MG63 (cell line): Measurements from ENCODE around the gene MUC4. TPM values are rescaled to one million over a fixed set of nuclear protein-coding genes. Genes with fewer than 3 reads are reported as not detected.
"Not testable (repeated sequence)": the region's sequence is repeated elsewhere in the genome, so short reads cannot be mapped to it uniquely, and the experiment has no call there.

Experiments
- DNase-seq: peaks from one replicate; pipeline ENCODE4 v3.0.0-alpha.2; 2020
- H3K27me3 ChIP-seq: fragments of 250-450 bp; sonication (Bioruptor Pico); 2 replicates; pipeline ENCODE4 v1.5.1; 2020; ENCODE audit warnings: mild to moderate bottlenecking, moderate library complexity
- H3K36me3 ChIP-seq: fragments of 250-450 bp; sonication (Bioruptor Pico); 2 replicates; pipeline ENCODE4 v1.5.1; 2020; ENCODE audit warnings: mild to moderate bottlenecking, moderate library complexity
- H3K4me3 ChIP-seq: fragments of 250-450 bp; sonication (Bioruptor Pico); 2 replicates; pipeline ENCODE4 v1.5.1; 2020; ENCODE audit warnings: mild to moderate bottlenecking, moderate library complexity
- H3K9me3 ChIP-seq: fragments of 250-450 bp; sonication (Bioruptor Pico); 2 replicates; pipeline ENCODE4 v1.5.1; 2020; ENCODE audit warnings: mild to moderate bottlenecking, moderate library complexity
- total RNA-seq: library from RNA; depleted of rRNA; stranded (reverse); fragments of >200 nt; shearing (Covaris generic); gene quantifications from 2 replicates; pipeline ENCODE4 v1.2.3, GENCODE V29; 2014; ENCODE audit warnings: low replicate concordance

The MUC4 gene
- total RNA-seq, 1 experiment from 2014 or later: not detected

DNA sequence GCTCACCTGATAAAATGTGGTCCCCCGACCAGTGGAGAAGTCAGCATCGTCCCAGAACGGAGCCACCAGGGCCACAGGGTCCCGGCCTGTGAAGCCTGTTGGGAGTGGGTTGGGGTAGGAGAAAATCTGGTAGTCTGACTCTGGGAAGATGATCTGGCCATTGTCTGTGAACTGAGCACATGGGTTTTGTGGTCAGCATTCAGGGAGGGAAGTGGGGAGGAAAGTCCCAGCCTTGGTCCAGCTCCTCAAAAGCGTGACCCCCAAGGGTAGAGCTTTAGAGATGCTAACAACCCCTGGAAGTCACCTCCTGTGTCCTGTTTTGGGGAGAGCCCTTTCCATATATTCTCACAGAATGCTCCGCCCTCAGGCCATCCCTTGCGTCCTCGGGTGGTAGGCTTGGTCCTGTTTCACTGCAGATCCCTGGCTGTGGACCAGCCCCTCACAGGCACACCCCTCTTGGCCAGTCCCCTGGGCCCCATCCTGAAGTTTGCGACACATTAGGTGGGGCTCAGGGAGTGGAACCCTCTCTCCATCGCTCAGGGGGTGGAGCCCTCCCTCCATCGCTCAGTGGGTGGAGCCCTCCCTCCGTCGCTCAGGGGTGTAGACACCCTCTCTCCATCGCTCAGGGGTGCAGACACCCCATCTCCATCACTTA, 40.0 kb downstream of the MUC4 start:
- Histone ChIP-seq H3K9me3 (no peaks in the 10 kb centered on the region), H3K36me3 (no peaks in the 10 kb centered on the region), H3K27me3 (no peaks in the 10 kb centered on the region), H3K4me3 (no peak overlapping the region)
- DNase-seq: no peak

- not testable (repeated sequence) for DNase-seq, H3K4me3 ChIP-seq, H3K36me3 ChIP-seq, H3K9me3 ChIP-seq, H3K27me3 ChIP-seq
Measured at GRCh38 chr3:195770841-195771645, 40.7 kb downstream of the MUC4 start.

DNA sequence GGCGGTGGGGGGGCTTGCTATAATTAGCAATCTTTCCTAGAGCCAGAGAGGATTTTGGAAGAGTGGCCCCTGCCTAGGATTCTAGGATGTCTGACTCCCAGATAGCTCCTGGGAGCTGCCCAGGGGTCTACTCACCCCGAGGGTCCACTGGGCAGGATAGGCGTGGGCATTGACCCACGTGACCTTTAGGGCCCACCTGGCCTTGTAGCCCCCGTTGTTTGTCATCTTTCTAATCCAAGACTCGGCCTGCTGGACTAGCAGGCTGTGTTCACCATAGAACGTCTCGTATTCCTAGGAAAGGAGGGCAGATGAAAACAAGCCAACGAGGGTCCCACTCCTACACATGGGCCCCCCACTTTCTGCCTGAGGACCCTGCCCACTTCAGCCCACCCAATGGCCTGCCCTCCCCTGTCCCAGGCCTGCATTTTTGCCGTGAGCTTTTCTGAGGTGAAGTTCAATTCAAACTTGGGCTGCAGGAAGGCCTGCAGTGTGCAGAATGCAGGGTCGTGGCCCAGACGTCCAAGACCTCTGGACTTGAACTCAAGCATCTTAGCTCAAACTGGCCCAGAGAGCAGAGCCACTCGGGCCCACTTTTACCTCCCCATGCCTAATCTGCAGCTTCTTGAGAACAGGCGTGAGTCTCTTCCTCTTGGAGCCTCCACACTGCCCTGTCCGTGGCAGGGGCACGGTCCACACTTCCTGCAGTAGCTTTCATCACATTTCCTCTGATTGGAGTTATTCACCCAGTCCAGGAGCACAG, 41.5 kb downstream of the MUC4 start:
- Histone ChIP-seq H3K9me3 (no peaks in the 10 kb centered on the region), H3K4me3 (no peak overlapping the region), H3K36me3 (no peaks in the 10 kb centered on the region), H3K27me3 (no peaks in the 10 kb centered on the region)
- no peak for DNase-seq

DNA sequence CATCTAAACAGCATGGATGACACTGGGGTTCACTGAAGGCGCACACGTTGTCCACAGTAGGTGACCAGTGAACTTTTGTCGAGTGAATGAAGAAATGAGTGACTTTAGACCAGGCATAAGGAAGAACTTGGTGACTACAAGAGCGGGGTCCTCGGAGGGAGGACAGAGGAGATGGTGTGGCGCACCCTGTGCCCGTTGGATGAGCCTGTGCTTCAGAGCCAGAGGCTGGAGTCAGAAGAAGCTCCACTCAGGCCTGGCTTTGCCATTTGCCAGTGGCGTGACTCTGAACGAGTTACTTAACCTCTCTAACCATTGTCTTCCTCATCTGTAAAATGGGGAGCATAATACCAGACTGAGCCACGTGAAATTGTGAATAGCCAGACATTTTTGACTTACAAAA, 42.2 kb downstream of the MUC4 start:
- Histone ChIP-seq H3K4me3 (no peak overlapping the region), H3K36me3 (no peaks in the 10 kb centered on the region), H3K27me3 (no peaks in the 10 kb centered on the region), H3K9me3 (no peaks in the 10 kb centered on the region)
- DNase-seq: no peak

GRCh38 chr3:195768831-195769303, 42.9 kb downstream of the MUC4 start:
- H3K9me3 ChIP-seq: no peaks in the 10 kb centered on the region
- no peak overlapping the region for H3K4me3 ChIP-seq
- H3K27me3 ChIP-seq: no peaks in the 10 kb centered on the region
- no peaks in the 10 kb centered on the region for H3K36me3 ChIP-seq
- DNase-seq: peak; percentile 69

- H3K36me3 ChIP-seq: no peaks in the 10 kb centered on the region
- H3K27me3 ChIP-seq: no peaks in the 10 kb centered on the region
- H3K9me3 ChIP-seq: no peaks in the 10 kb centered on the region
- no peak overlapping the region for H3K4me3 ChIP-seq
- DNase-seq: no peak
Measured at GRCh38 chr3:195768414-195768813, 43.3 kb downstream of the MUC4 start.

DNA sequence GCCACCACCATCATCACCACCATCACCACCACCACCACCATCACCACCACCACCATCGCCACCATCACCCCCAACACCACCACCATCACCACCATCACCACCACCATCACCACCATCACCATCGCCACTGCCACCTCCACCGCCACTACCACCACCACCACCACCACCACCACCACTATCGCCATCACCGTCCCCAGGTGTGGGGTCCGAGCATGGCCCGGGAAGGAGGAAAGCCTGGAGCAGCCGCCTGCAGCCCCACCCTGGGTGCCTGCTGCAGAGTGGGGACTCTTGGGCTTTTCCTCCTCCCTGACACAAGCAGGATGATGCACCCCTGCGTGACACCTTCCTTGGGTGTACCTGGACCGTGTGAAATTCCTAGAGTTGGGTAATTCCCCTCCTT, 43.9 kb downstream of the MUC4 start:
- Histone ChIP-seq H3K9me3 (no peaks in the 10 kb centered on the region), H3K27me3 (no peaks in the 10 kb centered on the region), H3K36me3 (no peaks in the 10 kb centered on the region), H3K4me3 (no peak overlapping the region)
- DNase-seq: no peak

DNA sequence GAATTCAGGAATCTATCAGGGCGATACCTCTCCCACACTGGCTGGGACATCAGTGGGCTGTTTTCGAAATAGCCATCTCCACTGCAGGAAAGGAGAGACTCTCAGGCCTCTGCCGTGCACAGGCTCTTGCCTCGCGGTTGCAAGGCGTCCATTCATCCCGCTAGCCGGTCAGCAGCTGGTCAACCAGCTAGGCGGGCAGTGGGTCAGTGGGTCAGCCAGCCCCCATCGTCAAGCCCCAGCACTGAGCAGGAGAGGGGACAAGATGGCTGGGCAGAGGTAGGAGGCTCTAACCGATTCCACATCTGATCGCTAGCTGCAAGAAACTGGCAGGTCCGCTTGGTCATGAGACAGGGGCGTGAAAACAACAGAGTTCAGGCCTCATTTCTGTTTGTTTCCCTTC, 45.1 kb downstream of the MUC4 start:
- no peak for DNase-seq
- Histone ChIP-seq H3K9me3 (no peaks in the 10 kb centered on the region), H3K4me3 (no peak overlapping the region), H3K27me3 (no peaks in the 10 kb centered on the region), H3K36me3 (no peaks in the 10 kb centered on the region)

- no peak for DNase-seq
- Histone ChIP-seq H3K36me3 (no peaks in the 10 kb centered on the region), H3K9me3 (no peaks in the 10 kb centered on the region), H3K4me3 (no peak overlapping the region), H3K27me3 (no peaks in the 10 kb centered on the region)
Measured at GRCh38 chr3:195764961-195765706, 46.6 kb downstream of the MUC4 start.

- DNase-seq: no peak
- no peak overlapping the region for H3K4me3 ChIP-seq
- no peaks in the 10 kb centered on the region for H3K36me3 ChIP-seq
- H3K27me3 ChIP-seq: no peaks in the 10 kb centered on the region; the same call in 1 of the 2 replicates
- no peaks in the 10 kb centered on the region for H3K9me3 ChIP-seq
Measured at GRCh38 chr3:195763843-195764825, 47.6 kb downstream of the MUC4 start.

DNA sequence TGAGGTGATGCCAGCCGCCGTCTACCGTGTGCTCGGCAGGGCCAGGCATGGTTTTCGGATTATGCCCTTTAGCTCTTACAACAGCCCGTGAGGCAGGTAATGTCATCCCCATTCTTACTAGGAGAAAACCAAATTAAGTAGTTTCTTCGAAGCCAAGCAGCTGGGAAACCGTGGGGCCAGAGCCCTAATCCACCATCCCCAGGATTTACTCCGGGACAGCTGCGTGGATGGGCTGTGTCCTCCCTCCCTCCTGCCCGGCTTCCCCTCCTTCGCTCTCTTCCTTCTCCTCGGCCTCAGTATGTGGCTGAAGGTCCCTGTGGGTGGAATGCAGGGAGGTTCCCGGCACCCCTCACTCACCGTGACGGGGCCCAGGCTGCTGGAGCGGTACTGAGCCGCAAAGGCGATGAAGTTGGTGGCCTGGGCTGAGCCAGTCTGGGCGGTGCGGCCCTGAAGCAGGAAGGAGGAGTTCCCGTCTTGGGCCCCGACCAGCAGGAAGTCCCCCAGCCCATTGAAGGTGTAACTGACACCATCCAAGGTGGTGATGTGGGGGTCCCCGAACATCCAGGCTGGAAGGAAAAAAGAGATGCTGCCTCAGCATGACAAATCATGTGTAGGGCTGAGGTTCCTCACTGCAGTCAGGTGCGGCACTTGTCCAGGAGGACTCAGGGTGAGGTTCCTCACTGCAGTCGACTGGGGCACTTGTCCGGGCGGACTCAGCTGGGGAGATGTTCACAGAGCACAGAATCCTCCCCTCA, 48.5 kb downstream of the MUC4 start:
- no peak for DNase-seq
- H3K27me3 ChIP-seq: no peaks in the 10 kb centered on the region; the same call in 1 of the 2 replicates
- H3K9me3 ChIP-seq: no peaks in the 10 kb centered on the region
- no peak overlapping the region for H3K4me3 ChIP-seq
- H3K36me3 ChIP-seq: no peaks in the 10 kb centered on the region

- H3K27me3 ChIP-seq: no peaks in the 10 kb centered on the region; the same call in 1 of the 2 replicates
- no peak for DNase-seq
- H3K9me3 ChIP-seq: no peaks in the 10 kb centered on the region
- no peak overlapping the region for H3K4me3 ChIP-seq
- H3K36me3 ChIP-seq: no peaks in the 10 kb centered on the region
Measured at GRCh38 chr3:195762611-195763010, 49.1 kb downstream of the MUC4 start.

GRCh38 chr3:195762249-195762585, 49.5 kb downstream of the MUC4 start:
- Histone ChIP-seq H3K36me3 (no peaks in the 10 kb centered on the region), H3K9me3 (no peaks in the 10 kb centered on the region), H3K4me3 (no peak overlapping the region), H3K27me3 (no peaks in the 10 kb centered on the region; the same call in 1 of the 2 replicates)
- no peak for DNase-seq

GRCh38 chr3:195761567-195762248, 50.0 kb downstream of the MUC4 start:
- Histone ChIP-seq H3K9me3 (no peaks in the 10 kb centered on the region), H3K36me3 (no peaks in the 10 kb centered on the region), H3K4me3 (no peak overlapping the region), H3K27me3 (no peaks in the 10 kb centered on the region; the same call in 1 of the 2 replicates)
- no peak for DNase-seq
